GM12864 (cell line): ENCODE data around the gene ZFAND6.

Source experiments
- DNase-seq: peaks from one replicate; pipeline ENCODE4 v3.0.0-alpha.2; 2011; ENCODE audit warnings: low read depth
- H3K4me3 ChIP-seq: 2 replicates; pipeline ENCODE4 v1.5.1; 2011; ENCODE audit warnings: mild to moderate bottlenecking, low read depth, low read length, control low read depth
- TF ChIP-seq, protein P1 (sequence below): IDR thresholded peaks from 2 replicates; pipeline ENCODE4 v1.5.1; 2011; ENCODE audit warnings: low read depth, mild to moderate bottlenecking, moderate library complexity, low read length, control low read depth, inconsistent platforms; ENCODE audit errors: missing control alignments

The ZFAND6 gene

DNA sequence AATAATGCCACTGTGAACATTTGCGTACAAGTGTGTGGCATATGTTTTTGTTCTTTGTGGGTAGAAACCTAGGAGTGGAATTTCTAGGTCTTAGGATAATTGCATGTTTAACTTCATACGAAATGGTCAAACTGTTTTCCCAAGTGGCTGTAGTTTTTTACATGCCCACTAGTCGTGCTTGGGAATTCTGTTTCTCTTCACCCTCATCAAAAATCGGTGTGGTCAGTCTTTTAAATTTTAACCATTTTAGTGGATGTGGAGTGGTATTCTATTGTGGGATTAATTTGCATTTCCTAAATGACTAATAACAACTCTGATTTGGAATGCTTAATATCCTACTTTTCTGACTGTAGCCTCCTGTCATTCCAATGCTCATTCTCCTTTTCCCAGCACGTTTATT lies 27.6 kb downstream of the ZFAND6 start:
- TF ChIP-seq, protein P1, sequence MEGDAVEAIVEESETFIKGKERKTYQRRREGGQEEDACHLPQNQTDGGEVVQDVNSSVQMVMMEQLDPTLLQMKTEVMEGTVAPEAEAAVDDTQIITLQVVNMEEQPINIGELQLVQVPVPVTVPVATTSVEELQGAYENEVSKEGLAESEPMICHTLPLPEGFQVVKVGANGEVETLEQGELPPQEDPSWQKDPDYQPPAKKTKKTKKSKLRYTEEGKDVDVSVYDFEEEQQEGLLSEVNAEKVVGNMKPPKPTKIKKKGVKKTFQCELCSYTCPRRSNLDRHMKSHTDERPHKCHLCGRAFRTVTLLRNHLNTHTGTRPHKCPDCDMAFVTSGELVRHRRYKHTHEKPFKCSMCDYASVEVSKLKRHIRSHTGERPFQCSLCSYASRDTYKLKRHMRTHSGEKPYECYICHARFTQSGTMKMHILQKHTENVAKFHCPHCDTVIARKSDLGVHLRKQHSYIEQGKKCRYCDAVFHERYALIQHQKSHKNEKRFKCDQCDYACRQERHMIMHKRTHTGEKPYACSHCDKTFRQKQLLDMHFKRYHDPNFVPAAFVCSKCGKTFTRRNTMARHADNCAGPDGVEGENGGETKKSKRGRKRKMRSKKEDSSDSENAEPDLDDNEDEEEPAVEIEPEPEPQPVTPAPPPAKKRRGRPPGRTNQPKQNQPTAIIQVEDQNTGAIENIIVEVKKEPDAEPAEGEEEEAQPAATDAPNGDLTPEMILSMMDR = peak; percentile 35
- no peak for DNase-seq
- H3K4me3 ChIP-seq = no peak overlapping the region

DNA sequence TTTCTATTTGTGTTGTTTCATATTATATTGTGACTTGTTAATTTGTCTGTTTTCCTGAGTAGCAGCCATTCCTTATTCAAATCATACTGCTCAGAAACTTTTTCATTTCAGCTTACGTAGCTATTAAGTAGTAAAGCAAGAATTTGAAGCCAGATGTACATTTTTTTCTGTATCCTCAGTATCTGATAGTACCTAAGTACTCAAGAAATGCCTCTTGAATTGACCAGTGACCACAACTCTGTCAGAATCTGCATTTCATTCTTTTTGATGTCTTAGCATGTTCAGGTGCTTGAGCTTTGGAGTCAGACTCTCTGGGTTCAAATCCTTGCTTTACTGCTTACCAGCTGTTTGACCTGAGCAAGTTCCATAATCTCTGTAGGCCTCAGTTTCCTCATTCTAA lies 30.6 kb downstream of the ZFAND6 start:
- DNase-seq = no peak
- TF ChIP-seq, protein P1 = no peak
- H3K4me3 ChIP-seq = no peak overlapping the region

DNA sequence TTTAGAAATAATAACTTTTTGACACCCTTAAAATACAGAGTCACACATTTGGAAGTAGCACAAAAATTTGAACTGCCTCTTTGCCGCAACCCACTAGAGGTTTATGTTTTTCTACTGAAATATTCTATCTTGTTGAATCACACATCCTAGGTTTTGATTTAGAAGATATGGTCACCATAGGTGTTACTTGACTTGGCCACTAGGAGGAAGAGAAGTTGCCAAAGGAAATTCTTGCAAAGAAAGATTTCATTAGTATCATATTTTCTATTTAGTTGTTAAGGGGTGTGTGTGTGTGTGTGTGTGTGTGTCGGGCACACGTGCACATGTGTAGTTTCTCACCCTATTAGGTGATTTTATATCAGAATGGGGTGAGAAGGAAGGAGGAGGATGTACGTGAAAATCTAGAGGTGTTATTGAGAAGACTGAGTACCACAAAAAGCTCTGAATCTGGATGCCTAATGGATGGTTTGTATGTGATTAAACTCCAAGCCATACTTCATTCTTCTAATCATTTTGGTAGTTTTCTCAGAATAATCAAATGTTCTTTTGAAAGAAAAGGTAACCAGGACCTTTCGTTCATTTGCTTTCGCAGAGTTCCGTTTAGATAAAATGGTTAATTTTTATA lies 31.5 kb downstream of the ZFAND6 start:
- TF ChIP-seq, protein P1 = peak; percentile 49
- no peak overlapping the region for H3K4me3 ChIP-seq
- no peak for DNase-seq

DNA sequence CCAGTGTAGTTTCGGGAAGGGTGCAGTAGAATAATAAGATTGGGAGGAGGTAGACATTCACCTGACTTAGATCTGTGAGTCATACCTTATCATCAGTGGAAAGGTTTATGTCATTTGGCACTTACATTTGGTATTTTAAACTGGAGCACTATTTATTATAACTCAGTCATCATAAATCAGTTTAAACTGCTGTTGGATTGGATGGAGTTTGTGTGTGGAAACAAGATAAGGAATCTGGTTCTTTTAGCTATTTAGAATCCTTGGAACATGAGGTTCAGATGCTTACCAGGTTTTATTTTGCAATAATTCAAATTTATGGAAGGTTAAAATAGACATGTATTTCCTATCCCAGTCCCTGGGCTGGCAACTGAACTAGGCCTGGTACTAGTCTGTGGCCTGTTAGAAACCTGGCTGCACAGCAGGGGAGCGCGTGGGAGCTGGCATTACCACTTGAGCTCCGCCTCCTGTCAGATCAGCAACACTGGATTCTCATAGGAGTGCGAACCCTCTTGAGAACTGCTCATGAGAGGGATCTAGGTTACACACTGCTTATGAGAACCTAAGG lies 34.5 kb downstream of the ZFAND6 start:
- H3K4me3 ChIP-seq = no peak overlapping the region
- TF ChIP-seq, protein P1 = no peak
- DNase-seq = no peak

DNA sequence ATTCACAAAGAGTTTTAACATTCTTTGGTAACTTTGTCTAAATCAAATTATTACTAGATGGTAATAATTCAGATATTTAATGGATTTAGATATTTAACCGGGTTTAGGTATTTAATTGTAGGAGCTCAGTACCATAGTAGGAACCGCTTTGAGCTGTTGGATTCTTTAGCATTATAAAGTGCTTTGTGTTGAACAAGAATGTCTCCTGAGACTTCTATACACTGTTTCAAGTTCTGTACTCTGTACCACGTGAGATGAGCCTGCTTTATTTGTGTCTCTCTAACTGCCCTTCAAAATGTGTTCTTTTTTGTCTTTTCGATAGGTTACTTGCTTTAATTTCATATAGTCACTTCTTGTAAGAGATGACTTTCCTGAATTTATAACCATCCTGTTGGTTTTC lies 36.0 kb downstream of the ZFAND6 start:
- H3K4me3 ChIP-seq = no peak overlapping the region
- TF ChIP-seq, protein P1 = no peak
- DNase-seq = no peak

DNA sequence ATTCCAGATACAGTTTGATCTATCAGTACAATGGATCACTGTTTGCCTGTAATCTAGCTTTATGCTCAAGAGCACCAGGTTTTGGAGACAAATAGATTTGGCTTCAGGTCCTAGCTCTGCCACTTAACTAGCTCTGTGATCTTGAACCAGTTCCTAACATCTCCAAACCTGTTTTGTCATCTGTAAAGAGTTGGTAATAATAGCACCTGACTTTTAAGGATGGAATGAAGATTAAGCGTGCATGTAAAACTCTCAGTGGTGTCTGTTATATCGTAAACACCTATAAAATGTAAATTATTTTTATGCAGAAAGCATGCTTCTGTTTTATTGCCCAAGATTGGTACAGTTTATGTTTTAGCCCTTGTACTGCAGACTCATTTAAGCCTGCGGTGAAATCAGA lies 36.5 kb downstream of the ZFAND6 start:
- TF ChIP-seq, protein P1 = no peak
- H3K4me3 ChIP-seq = no peak overlapping the region
- DNase-seq = no peak

DNA sequence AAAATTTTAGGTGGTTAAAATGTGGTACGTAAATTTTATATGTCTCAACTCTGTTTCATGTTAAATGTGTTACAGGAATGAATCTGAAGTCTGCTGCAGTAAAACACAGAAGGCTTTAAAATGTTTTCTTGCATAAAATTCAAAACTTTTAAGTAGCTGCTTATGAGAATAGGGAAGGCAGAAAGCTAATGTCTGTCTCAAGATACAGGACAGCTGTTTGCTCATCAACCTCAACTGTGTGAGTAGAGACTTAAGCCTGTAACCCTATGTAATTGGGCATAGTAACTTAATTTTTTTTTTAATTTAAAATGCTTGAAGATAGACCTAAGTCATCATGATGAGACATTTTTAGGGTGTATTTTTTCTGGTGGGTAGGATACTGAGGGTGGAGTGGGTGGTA lies 38.9 kb downstream of the ZFAND6 start:
- no peak overlapping the region for H3K4me3 ChIP-seq
- TF ChIP-seq, protein P1 = no peak
- no peak for DNase-seq
